DMS79 treated with DMSO at 0.1 percent for 48 hours (cell line): ENCODE data around the gene THAP3.

Source experiments
- DNase-seq: peaks from one replicate; lab custom pipeline; 2025; lab: John Stamatoyannopoulos, UW

Gene THAP3, protein sequence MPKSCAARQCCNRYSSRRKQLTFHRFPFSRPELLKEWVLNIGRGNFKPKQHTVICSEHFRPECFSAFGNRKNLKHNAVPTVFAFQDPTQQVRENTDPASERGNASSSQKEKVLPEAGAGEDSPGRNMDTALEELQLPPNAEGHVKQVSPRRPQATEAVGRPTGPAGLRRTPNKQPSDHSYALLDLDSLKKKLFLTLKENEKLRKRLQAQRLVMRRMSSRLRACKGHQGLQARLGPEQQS

DNA sequence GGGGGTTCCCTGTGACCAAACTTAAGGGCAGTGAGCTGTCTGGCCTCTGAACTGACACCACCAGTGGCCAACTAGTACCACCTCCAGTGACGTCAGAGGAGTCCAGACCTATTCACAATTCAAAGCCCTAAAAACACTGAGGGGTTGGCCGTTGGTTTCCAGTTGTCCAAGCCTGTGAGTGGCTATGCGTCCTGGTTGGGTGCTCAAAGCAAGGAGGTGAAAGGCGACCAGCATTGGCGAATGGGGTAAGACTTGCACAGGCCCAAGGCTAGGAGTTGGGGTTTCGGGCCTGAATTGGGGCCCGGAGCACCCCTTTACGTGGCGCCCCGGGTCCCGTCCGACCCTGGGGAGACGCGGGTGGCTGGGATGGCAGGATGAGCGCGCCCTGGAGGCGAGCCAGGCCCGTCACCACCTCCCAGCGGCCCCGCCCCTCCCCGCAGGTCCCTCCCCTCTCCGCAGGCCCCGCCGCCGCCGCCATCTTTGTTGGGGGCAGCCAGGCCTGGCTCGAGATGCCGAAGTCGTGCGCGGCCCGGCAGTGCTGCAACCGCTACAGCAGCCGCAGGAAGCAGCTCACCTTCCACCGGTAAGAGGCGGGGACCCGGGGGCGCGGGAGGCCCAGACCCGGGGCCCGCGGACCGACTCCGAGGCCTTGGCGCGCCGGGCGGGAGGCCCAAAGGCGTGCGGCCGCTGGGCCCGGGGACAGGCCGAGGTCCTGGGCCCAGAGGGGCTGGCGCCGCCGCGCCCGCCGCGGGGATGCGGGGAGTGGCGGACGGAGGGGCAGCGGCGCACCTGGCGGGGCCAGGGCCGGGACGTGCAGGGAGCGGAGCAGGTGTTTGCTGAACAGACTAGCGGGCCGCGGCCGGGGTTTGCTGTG is at the start of gene THAP3:
THAP3 (plus strand) TSS at position 159 of the 874 bp plus-strand sequence; CDS start at position 510, 351 bp downstream.
- DNase-seq, result peak; percentile 65

DNA sequence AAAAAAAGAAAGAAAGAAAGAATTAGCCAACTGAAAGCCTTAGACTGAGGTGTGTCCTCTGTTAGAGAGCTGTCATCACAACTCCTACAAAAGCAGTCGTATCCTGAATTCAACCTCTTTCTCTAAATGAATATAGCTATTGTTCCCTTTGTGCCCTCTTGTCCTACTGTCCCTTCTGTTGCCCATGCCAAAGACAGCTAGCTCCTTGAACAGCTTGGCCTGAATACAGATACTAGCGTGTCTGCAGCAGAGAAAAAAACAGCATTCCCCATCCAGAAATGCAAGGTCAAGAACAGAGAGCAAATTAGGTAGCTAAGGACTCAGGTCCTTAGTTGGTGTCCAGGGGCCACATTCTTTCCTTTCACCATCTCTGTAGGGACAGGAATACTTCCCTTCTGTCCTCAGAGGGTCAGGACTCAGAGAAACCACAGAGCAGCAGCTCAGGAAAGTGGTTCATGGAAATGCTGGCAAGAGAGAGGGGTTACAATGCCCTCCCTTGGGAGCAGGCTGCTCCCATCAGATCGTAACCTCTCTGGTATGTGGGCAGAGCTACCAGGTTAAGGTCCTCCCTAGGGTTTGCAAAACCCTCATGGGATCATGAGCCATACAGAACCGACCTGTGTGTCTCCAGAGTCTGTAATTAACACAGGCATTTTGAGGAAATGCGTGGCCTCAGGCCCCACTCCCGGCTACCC is 46.7 kb upstream of the THAP3 start:
- DNase-seq, result no peak

DNA sequence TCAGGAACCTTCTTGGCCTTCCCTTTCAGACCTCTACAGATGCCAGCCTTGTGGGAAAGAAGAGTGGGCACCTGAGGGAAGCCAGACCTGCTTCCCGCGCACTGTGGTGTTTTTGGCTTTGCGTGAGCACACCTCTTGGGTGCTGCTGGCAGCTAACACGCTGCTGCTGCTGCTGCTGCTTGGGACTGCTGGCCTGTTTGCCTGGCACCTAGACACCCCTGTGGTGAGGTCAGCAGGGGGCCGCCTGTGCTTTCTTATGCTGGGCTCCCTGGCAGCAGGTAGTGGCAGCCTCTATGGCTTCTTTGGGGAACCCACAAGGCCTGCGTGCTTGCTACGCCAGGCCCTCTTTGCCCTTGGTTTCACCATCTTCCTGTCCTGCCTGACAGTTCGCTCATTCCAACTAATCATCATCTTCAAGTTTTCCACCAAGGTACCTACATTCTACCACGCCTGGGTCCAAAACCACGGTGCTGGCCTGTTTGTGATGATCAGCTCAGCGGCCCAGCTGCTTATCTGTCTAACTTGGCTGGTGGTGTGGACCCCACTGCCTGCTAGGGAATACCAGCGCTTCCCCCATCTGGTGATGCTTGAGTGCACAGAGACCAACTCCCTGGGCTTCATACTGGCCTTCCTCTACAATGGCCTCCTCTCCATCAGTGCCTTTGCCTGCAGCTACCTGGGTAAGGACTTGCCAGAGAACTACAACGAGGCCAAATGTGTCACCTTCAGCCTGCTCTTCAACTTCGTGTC is 45.9 kb upstream of the THAP3 start:
- DNase-seq, result no peak

DNA sequence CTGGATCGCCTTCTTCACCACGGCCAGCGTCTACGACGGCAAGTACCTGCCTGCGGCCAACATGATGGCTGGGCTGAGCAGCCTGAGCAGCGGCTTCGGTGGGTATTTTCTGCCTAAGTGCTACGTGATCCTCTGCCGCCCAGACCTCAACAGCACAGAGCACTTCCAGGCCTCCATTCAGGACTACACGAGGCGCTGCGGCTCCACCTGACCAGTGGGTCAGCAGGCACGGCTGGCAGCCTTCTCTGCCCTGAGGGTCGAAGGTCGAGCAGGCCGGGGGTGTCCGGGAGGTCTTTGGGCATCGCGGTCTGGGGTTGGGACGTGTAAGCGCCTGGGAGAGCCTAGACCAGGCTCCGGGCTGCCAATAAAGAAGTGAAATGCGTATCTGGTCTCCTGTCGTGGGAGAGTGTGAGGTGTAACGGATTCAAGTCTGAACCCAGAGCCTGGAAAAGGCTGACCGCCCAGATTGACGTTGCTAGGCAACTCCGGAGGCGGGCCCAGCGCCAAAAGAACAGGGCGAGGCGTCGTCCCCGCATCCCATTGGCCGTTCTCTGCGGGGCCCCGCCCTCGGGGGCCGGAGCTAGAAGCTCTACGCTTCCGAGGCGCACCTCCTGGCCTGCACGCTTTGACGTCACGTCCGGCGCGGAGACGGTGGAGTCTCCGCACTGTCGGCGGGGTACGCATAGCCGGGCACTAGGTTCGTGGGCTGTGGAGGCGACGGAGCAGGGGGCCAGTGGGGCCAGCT is 45.1 kb upstream of the THAP3 start, which contains the start of gene ZBTB48:
ZBTB48 (plus strand) TSS at position 621 of the 745 bp plus-strand sequence. CDS start 616 bp downstream, outside the sequence.
- DNase-seq, result peak; percentile 95

DNA sequence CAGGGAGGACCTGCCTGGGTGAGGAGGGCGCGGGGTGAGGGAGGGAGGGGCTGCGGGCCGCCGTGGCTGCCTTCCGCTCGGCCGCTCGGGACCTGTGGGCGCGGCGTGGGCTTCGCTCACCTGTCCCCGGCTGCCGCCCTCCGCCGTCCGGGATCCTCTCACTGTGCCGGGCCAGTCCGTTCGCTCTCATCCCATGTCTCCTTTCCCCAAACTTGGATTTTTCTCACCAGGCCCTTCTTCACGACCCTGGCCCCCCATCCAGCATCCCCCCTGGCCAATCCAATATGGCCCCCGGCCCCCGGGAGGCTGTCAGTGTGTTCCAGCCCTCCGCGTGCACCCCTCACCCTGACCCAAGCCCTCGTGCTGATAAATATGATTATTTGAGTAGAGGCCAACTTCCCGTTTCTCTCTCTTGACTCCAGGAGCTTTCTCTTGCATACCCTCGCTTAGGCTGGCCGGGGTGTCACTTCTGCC is 44.5 kb upstream of the THAP3 start:
- DNase-seq, result no peak

DNA sequence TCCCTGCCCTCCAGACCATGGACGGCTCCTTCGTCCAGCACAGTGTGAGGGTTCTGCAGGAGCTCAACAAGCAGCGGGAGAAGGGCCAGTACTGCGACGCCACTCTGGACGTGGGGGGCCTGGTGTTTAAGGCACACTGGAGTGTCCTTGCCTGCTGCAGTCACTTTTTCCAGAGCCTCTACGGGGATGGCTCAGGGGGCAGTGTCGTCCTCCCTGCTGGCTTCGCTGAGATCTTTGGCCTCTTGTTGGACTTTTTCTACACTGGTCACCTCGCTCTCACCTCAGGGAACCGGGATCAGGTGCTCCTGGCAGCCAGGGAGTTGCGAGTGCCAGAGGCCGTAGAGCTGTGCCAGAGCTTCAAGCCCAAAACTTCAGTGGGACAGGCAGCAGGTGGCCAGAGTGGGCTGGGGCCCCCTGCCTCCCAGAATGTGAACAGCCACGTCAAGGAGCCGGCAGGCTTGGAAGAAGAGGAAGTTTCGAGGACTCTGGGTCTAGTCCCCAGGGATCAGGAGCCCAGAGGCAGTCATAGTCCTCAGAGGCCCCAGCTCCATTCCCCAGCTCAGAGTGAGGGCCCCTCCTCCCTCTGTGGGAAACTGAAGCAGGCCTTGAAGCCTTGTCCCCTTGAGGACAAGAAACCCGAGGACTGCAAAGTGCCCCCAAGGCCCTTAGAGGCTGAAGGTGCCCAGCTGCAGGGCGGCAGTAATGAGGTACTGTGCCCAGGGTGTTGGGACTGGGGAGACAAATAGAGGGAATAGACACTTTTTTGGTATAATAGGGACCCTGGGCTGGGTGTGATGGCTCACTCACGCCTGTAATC is 43.9 kb upstream of the THAP3 start:
- no peak for DNase-seq

DNA sequence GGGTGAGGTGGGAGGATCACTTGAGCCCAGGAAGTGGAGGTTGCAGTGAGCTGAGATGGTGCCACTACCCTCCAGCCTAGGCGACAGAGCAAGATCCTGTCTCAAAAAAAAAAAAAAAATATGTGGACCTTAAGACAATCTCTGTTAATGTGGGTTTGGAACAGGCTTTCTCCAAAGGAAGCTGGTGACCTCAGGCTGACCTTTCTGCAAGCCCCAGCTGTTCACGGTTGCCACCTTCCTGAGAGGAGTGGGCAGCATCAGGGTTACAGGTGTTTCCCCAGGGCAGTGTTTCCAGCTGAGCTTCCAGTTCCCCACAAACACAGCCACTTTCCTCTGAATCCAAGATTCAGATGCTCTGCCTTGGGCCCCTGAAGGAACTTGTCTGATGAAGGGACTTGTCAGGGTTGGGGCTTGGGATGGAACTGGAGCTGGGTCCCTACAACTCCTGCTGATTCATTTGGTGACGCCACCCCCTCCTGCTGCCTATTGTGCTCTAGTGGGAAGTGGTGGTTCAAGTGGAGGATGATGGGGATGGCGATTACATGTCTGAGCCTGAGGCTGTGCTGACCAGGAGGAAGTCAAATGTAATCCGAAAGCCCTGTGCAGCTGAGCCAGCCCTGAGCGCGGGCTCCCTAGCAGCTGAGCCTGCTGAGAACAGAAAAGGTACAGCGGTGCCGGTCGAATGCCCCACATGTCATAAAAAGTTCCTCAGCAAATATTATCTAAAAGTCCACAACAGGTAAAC is 42.9 kb upstream of the THAP3 start:
- DNase-seq, result no peak

DNA sequence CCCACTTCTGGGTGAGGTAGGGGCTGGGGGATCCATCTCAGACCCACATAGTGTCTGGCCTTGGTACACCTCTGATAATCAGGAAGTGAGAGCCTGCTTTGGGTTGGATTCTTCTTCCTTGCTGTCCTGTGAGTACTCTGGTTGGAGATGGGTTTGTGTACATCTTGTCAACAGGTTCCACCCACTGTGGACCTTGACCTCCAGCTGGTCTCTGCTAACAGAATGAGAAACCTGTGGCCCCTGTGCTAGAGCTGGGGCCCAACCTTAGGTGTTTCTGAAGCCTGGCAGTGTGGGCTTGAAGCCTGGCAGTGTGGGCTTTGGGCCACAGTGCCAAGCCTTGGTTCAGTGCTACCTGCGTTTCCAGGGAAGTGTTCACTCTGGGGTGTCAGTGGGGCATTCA is 42.3 kb upstream of the THAP3 start:
- no peak for DNase-seq

DNA sequence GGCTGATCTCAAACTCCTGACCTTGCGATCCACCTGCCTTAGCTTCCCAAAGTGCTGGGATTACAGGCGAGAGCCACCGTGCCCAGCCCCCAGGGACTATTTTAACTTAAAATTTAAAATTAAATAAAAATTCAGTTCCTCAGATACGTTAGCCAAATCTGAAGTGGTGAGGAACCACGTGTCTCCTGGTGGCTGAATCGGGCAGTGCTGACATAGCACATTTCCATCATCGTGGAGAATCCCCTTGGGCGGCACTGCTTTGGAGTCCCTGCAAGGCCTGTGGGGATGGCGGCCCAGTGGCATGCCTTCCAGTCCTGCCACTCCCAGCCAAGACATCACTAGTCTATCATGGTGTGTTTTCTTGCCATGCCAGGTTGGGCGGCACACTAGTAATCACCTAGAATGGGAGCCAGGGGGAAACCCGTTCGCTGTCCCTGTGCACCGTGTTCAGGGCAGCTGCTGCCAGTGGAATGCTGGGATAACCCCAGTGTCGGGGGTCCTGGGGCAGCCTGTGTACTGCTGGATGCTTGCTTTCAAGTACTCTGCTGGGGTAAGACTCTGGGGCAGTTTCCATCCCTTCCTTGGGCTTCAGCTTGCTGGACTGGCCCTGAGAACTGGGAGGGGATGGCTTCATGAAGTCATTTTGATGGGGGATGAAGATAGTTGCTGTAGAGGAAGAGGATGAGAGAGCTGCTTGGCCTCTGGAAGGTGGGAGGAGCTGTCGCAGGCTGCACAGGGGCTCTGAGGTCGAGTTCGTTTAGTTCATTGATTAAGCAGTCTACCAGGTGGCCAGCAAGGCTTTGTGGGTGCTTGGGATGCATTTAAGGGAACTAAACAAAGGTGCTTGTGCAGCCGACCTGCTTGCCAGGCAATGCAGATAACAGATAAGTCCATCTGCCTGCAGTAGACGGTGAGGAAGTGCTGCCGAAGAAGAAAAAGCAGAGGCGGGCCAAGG is 40.3 kb upstream of the THAP3 start:
- no peak for DNase-seq

DNA sequence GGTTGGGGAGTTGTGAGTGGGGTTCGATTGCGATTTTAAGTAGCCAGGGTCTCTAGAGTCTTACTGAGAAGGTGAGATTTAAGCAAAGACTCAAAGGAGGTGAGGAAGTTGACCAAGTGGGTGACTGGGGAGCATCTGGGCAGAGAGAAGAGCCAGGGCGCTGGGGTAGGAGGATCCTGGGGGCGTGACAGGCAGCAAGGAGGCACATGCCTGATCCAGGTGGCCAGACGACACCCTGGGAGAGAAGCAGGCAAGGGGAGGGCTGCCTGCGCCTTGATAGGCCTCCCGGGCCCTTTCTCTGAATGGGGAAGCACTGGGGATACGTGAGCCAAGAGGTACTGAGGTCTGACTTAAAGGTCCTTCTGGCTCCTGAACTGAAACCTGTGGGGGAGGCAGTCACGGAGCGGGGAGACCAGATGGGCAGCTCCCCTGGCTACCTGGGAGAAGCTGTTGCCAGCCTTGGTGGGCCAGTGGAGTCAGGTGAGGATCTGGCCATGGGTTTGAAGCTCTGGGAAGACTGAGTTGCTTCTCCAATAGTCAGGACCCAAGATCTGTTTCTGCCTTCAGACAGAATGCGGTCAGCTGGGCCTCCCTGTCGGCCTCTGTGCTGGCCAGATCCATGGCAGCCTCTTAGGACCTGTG is 39.5 kb upstream of the THAP3 start:
- no peak for DNase-seq

DNA sequence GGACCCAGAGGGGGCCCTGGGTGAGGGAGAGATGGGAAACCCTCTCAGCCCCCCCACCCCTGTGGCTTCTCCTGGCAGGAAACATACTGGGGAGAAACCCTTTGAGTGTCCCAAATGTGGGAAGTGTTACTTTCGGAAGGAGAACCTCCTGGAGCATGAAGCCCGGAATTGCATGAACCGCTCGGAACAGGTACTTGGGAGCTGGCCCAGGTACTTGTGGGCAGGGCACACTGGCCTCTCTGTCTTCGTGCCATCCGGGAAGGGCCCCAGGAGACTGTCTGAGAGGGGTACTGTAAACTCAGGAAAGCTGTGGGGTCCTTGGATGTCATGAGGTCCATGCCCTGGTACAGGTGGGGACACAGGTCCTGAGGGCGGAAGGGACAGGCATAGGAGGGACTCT is 38.8 kb upstream of the THAP3 start:
- DNase-seq, result no peak

DNA sequence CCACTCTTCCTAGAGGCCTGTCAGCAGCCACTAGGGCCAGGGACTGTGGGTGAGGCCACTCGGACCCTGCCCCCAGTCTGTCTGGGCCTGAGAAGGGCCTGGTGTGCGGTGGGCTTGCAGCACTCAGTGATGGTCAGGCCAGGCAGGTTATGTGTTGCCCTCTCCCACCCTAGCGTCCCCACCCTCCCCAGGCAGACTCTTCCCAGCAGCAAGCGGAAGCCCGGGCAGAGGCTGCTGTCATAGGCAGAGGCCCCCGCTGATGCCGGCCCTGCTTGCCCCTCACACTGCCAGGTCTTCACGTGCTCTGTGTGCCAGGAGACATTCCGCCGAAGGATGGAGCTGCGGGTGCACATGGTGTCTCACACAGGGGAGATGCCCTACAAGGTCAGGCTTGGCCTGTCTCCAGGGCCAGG is 38.3 kb upstream of the THAP3 start:
- DNase-seq, result no peak

DNA sequence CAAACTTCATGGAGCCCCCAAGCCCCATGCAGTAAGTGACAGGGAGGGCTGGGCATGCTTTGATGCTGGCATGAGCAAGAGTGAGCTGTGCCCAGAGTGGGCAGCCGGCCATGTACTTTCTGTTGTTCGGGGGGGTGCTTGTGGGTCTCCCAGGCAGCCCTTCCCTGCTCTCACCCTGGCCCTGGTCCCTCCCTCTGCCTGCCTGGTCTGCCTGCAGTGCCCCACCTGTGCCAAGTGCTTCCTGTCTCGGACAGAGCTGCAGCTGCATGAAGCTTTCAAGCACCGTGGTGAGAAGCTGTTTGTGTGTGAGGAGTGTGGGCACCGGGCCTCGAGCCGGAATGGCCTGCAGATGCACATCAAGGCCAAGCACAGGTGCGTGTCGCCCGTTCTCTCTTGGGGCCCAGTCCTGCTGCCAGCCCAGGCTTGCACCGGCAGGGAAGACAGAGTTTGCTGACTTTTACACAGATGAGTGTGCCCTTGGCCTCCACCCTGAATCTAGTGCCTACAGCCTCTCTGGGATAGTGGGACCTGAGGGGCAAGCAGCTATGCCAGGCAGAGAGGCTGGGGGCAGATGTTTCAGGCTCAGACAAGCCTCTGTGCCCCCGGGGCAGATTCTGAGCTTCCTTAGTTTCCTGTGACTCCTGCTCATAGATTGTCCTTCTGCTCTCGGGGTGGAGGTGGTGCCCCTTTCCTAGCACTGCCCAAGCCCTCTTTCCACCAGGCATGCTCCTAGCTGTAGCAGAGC is 37.2 kb upstream of the THAP3 start:
- peak; percentile 90 for DNase-seq

DNA sequence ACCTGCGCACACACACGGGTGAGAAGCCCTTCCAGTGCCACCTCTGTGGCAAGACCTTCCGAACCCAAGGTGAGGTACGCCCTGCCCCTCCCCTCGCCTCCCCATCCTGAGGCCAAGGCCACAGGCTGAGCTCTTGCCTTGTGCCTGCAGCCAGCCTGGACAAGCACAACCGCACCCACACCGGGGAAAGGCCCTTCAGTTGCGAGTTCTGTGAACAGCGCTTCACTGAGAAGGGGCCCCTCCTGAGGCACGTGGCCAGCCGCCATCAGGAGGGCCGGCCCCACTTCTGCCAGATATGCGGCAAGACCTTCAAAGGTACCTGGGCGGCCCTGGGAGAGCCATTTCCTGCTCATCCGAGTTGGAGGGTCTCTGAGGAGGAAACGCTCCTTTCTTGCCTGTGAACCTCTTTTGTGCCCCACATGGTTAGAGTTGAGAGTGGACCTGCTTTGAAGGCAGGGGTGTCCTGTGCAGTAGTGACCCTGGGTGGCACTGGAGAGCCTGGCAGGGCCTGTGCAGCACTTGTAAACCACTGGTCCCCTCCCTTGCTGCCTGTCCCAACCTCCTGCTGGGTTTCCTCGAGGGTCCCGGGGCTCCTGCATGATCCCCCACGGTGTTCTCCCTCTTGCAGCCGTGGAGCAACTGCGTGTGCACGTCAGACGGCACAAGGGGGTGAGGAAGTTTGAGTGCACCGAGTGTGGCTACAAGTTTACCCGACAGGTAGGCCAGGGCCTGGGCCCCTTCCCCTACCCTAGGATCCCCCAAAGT is 36.4 kb upstream of the THAP3 start:
- DNase-seq, result peak; percentile 53

DNA sequence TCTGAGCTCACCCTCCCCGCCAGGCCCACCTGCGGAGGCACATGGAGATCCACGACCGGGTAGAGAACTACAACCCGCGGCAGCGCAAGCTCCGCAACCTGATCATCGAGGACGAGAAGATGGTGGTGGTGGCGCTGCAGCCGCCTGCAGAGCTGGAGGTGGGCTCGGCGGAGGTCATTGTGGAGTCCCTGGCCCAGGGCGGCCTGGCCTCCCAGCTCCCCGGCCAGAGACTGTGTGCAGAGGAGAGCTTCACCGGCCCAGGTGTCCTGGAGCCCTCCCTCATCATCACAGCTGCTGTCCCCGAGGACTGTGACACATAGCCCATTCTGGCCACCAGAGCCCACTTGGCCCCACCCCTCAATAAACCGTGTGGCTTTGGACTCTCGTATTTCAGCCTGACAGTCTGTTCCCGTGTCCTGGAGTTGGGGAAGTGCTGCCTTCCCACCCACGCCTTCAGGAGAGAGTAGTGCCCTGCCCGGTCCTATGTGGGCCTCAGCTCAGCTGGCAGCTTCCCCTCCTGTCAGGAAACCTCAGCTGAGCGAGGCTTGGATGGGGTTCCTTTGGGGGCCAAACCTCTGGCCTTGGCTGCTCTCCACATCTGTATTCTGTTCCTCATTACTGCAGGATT is 35.7 kb upstream of the THAP3 start:
- DNase-seq, result no peak

DNA sequence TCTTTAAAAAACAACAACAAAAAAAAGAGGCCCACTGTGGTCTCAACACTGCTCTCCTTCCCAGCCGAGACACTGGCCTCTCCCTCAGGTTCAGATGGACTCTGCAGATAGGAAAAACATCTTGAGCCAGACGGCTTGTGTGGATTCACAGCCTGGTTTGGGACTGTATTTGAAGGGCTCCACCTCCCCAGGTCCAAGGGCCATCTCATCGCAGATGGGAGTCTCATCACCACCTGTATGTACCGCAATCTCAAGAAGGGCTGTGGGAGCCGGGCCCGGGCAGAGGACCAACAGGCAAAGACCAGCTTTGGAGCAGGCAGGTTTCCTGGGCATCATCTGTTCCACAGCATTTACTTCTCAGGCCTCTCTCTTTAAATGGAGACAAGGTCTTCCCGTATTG is 34.6 kb upstream of the THAP3 start:
- DNase-seq, result no peak
